DND-41 (cell line): ENCODE results near the gene TIMM29.

Experiments
- ATAC-seq: fragments of 200-7000 bp; cut with Tn5 transposase; 3 replicates; pipeline ENCODE4 v1.9.1; 2021; ENCODE audit warnings: low read depth; ENCODE audit not compliant: insufficient read depth
- DNase-seq: peaks from one replicate; pipeline ENCODE4 v3.0.0-alpha.2; 2020
- H2AFZ ChIP-seq: 2 replicates; pipeline ENCODE4 v1.6.0; 2012; ENCODE audit warnings: low read depth, low read length
- H3K27ac ChIP-seq: 2 replicates; pipeline ENCODE4 v1.5.1; 2012; ENCODE audit warnings: low read length, inconsistent platforms
- H3K27me3 ChIP-seq: fragments of 200-600 bp; sonication (generic); 2 replicates; pipeline ENCODE4 v1.6.0; 2012; ENCODE audit warnings: low read length, mild to moderate bottlenecking, inconsistent platforms; ENCODE audit not compliant: insufficient read depth, poor library complexity
- H3K36me3 ChIP-seq: 2 replicates; pipeline ENCODE4 v1.5.1; 2012; ENCODE audit warnings: low read length, inconsistent platforms; ENCODE audit not compliant: insufficient read depth
- H3K4me1 ChIP-seq: 2 replicates; pipeline ENCODE4 v1.5.1; 2012; ENCODE audit warnings: mild to moderate bottlenecking, low read length; ENCODE audit not compliant: insufficient read depth
- H3K4me2 ChIP-seq: 2 replicates; pipeline ENCODE4 v1.6.0; 2012; ENCODE audit warnings: mild to moderate bottlenecking, moderate library complexity, low read length, inconsistent platforms; ENCODE audit not compliant: insufficient read depth
- H3K4me3 ChIP-seq, 2 experiments: fragments of 200-600 bp in 1 of 2; shearing (Covaris generic) in 1 of 2; 2 replicates each; pipeline ENCODE4 v1.5.1; 2012 to 2016; ENCODE audit warnings: inconsistent platforms in 2 of 2, low read length in 2 of 2, mild to moderate bottlenecking in 2 of 2, low read depth in 1 of 2, moderate library complexity in 1 of 2
- H3K79me2 ChIP-seq: 2 replicates; pipeline ENCODE4 v1.6.0; 2012; ENCODE audit warnings: low read length, inconsistent platforms; ENCODE audit not compliant: insufficient read depth
- H3K9ac ChIP-seq: 2 replicates; pipeline ENCODE4 v1.6.0; 2012; ENCODE audit warnings: low read depth, mild to moderate bottlenecking, inconsistent platforms, low read length, moderate library complexity
- H3K9me3 ChIP-seq: 2 replicates; pipeline ENCODE4 v1.5.1; 2012; ENCODE audit warnings: low read length, moderate library complexity, mild to moderate bottlenecking, inconsistent platforms; ENCODE audit not compliant: insufficient read depth, severe bottlenecking
- H4K20me1 ChIP-seq: 2 replicates; pipeline ENCODE4 v1.6.0; 2012; ENCODE audit warnings: low read length; ENCODE audit not compliant: insufficient read depth
- CTCF ChIP-seq: IDR thresholded peaks from 2 replicates; pipeline ENCODE4 v1.5.1; 2012; ENCODE audit warnings: borderline replicate concordance, low read length, moderate library complexity, mild to moderate bottlenecking; ENCODE audit not compliant: poor library complexity, severe bottlenecking; ENCODE audit errors: extremely low read depth
- EZH2 ChIP-seq: IDR thresholded peaks from 3 replicates; pipeline ENCODE4 v1.6.1; 2012; ENCODE audit warnings: borderline replicate concordance, low read depth, mild to moderate bottlenecking, moderate library complexity, low read length, inconsistent platforms; ENCODE audit not compliant: severe bottlenecking

Gene TIMM29

GRCh38 chr19:10963865-10964264 is 35.3 kb downstream of the TIMM29 start:
- no peaks in the 10 kb centered on the region for H3K9me3 ChIP-seq
- no peak overlapping the region for H3K9ac ChIP-seq
- H2AFZ ChIP-seq = no peak overlapping the region
- no peaks in the 10 kb centered on the region for H3K27me3 ChIP-seq
- ATAC-seq (no peak), DNase-seq (no peak)
- TF ChIP-seq EZH2 = no peak
- TF ChIP-seq CTCF = no peak
- H3K79me2 ChIP-seq = peaks cover 88% of the 10 kb centered on the region
- H3K4me1 ChIP-seq = peaks cover 57% of the 10 kb centered on the region
- H4K20me1 ChIP-seq = peaks cover 56% of the 10 kb centered on the region
- peaks cover 7% of the 10 kb centered on the region; the same call in 1 of the 2 replicates for H3K36me3 ChIP-seq
- 0 out of 4 replicates have a peak overlapping the region, but pooled peaks of 1 of the 2 experiments have one; percentile 29 for H3K4me3 ChIP-seq
- no peak overlapping the region; the same call in 1 of the 2 replicates for H3K27ac ChIP-seq
- H3K4me2 ChIP-seq = peak overlapping the region; percentile 90; the same call in 1 of the 2 replicates

- Histone ChIP-seq H3K4me2 (peak overlapping the region; percentile 35; the same call in 1 of the 2 replicates), H3K4me3 (no peak overlapping the region), H3K4me1 (peaks cover 49% of the 10 kb centered on the region), H3K27ac (peak overlapping the region; percentile 4; the same call in 1 of the 2 replicates), H3K36me3 (peaks cover 7% of the 10 kb centered on the region; the same call in 1 of the 2 replicates), H4K20me1 (peaks cover 63% of the 10 kb centered on the region), H2AFZ (no peak overlapping the region), H3K9ac (no peak overlapping the region), H3K9me3 (no peaks in the 10 kb centered on the region), H3K27me3 (no peaks in the 10 kb centered on the region), H3K79me2 (peaks cover 94% of the 10 kb centered on the region)
- DNase-seq = no peak
- ATAC-seq = no peak
- TF ChIP-seq CTCF = peak; percentile 29
- no peak for TF ChIP-seq EZH2
Observed at GRCh38 chr19:10964903-10965302, 36.3 kb downstream of the TIMM29 start.

GRCh38 chr19:10965398-10965797 is 36.8 kb downstream of the TIMM29 start:
- DNase-seq (no peak), ATAC-seq (no peak)
- Histone ChIP-seq H3K27ac (no peak overlapping the region), H4K20me1 (peaks cover 68% of the 10 kb centered on the region), H3K4me1 (peaks cover 47% of the 10 kb centered on the region), H3K4me2 (peak overlapping the region; percentile 35; the same call in 1 of the 2 replicates), H3K79me2 (peaks cover 94% of the 10 kb centered on the region), H3K9ac (no peak overlapping the region), H2AFZ (no peak overlapping the region), H3K4me3 (no peak overlapping the region), H3K9me3 (no peaks in the 10 kb centered on the region), H3K36me3 (peaks cover 7% of the 10 kb centered on the region; the same call in 1 of the 2 replicates), H3K27me3 (no peaks in the 10 kb centered on the region)
- TF ChIP-seq EZH2 (no peak), CTCF (no peak)
